ENCODE data around the gene CISH.

Gene CISH, protein sequence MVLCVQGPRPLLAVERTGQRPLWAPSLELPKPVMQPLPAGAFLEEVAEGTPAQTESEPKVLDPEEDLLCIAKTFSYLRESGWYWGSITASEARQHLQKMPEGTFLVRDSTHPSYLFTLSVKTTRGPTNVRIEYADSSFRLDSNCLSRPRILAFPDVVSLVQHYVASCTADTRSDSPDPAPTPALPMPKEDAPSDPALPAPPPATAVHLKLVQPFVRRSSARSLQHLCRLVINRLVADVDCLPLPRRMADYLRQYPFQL

GRCh38 chr3:50611464-50612233 lies at the start of gene CISH:
Gene CISH, minus strand, starts transcription at chr3:50611774. Its CDS starts 124 bp downstream, at chr3:50611650.
- peak; percentile 90 for DNase-seq (ENCODE audit: low read depth)

GRCh38 chr3:50660386-50660785 lies 48.8 kb upstream of the CISH start:
- no peak for DNase-seq (ENCODE audit: low read depth)

DNA sequence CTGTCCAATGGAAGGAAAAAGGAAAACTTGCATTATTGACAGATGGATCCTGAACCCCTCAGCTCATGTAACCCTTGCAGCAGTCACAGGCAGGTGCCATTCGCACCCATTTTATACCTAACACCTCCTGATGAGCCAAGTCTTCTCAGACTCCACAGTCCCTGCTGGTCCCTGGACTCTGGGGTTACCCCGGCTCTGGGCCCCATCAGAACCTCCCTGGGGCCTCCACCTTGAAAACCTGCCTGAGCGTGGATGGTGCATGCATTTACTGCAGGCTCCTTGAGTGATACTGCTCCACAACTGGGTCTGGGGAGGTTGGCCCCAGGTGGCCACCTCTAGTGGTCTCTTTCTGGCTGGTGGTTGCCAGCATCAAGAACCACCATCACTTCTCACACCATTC lies 47.3 kb upstream of the CISH start:
- no peak for DNase-seq (ENCODE audit: low read depth)

DNA sequence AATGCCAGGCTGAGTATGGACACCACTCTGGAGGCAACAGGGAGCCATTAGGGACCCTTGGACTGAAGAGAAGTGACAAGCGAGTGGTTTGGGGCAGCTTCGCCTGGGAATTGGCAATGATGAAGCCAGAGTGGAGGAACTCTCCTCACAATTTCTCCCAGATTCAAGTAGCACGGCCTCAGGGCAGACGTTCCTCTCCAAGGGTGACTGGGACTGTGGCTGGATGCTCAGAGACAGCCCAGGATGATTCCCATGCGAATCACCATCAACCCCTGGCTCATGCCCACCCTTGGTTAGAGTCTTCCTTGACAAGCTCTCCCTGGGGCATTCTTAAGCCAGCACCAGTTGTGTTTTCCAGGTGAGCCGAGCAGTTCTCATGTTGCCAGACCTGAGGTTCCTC lies 46.8 kb upstream of the CISH start:
- DNase-seq (ENCODE audit: low read depth) = no peak

DNA sequence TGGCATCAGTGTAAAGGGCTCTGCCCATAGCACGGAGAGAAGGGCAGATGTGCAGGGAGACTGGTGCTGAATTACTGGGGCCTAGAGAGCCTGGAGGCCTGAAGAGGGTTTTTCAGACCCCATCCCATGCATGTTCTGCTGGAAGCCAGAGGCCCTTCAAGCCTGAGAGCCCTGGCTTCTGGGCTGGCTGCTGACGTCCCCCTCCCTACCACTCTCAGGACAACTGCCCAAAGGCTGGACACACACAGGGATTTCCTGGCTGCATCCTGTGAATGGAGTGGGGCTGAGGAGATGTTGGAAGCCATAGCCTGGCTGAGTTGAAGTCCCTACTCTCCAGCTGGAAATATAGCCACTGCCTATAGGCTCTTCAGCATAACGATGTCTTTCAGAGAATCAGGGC lies 46.2 kb upstream of the CISH start:
- no peak for DNase-seq (ENCODE audit: low read depth)

- DNase-seq (ENCODE audit: low read depth) = no peak
Measured at GRCh38 chr3:50657407-50657806, 45.8 kb upstream of the CISH start.

DNA sequence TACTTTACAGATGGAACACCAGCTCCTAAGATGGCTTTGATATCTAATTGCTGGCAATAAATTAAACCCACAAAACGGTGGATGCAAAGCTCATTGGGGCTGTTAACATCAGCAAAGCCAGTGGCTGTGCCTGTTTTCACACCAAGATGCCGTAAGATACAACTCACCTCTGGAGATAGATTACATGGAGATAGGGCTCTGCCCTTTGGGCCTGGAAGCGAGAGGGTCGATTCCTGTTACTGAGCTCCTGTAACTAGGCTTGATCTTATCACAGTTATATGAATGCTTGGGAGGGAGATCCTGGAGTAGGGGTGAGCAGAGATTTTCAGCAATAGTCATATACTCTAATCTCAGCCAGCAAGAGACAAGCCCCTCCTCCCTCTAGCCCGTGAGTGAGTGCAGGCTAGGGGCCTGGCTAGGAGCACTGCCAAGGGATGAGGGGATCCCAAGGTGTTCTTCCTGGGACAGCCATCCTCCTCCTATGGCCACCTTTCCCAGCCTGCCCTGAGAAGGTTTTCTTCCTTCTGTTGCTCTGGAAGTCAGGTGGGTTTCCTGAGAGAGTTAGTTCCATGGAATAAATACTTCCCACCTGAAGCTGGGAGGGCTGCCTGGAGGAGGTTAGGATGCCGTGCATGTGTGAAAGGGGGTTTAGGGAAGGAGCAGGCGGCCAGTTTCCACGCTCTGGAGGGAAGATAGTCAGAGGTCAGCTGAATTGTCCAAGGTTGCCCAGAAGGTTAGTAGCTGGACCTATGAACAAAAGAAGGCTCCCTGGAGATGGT lies 45.0 kb upstream of the CISH start:
- DNase-seq (ENCODE audit: low read depth) = no peak

DNA sequence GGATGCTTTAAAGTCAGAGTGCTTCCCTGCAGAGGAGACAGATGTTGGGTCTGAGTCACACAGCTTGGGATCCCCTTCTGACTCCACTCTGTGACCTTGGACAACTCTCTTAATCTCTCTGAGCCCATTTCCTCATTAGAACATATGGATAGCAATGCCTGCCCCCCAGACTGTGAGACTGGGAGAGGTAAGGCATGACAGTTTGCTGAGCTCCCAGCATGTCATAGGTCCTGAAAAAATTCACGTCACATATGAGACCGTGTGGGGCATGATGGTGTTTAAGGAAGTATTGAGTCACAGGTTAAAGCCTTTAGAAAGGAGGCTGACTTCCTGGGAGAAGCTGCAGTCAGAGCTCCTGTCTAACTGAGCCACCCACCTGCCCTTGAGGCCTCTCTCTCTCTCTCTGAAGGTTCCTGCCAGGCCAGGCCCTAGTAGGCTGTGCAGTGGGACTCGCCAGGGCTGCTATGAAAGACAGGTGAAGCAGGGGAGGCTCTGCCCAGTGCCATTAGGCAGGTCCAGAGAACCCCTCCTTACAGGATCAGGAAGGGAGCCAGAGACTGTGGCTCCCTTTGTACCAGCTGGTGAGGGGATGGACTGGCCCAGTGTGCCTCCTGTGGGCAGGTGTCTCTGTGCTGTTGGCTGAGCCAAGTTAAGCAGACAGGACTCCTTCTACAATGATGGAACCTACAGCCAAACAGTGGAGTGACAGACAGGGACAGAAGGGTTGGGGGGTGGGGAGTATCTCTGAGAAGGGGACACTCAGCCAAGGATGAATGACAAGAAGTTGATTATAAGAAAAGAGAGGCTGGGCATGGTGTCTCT lies 43.6 kb upstream of the CISH start:
- DNase-seq (ENCODE audit: low read depth) = peak; percentile 21

DNA sequence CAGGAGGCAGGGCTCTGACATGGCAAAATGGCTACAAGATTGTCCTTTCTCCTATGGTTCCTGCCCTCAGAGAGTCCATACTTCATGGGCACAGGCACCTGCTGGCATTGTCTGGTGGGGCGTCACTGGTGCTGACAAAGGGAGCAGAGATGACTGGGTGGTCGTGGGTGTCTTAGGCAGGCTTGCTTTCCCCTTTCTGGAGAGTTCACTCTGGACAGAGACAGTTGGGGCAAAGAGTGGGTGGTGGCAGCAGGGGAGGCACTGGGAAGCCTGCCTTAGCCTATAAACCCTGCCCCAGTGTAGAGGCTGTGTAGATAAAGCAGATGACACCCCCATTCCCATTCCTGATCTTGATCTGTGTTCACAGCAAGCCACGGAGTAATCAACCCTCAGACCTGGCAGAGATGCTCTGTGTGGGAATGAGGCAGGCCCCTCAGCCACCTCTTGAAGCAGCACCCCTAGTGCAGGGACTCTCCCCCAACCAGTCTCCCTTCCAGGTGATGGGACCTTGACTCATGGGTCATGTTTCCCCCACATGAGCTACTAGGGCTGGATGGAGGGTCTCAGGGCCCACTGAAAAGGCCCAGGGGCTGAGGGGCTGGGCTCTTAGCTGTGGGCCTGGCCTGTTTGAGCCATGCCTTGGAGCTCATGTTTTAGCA lies 42.5 kb upstream of the CISH start:
- no peak for DNase-seq (ENCODE audit: low read depth)

- DNase-seq (ENCODE audit: low read depth) = peak; percentile 8
Measured at GRCh38 chr3:50652709-50653108, 41.1 kb upstream of the CISH start.

DNA sequence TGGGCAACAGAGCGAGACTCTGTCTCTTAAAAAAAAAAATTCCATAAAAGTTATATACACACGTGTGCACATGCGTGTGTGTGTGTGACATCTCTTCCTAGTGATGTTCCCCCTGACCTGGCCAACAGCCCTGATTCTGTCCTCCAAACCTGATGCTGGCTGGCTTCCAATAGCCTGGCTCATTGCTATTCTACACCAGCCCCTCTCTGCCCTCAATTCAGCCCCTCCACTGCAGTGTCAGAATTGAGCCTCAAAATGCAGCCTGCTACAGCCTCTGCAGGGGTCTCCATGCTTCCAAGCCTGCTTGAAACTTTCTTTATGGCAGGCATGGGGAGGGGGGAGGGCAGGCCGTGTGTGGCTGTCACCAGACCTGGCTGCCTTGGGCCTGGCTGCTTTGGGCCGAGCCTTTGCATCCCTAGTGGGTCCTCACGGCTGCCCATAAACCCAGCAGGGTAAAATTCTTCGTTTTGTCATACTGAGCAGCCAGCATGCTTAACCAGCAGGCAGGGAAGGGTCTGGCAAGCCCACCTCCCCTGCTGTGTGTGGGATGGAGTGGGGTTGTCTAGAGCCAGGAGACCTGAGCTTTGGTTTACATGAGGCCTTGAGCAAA lies 40.5 kb upstream of the CISH start:
- no peak for DNase-seq (ENCODE audit: low read depth)

DNA sequence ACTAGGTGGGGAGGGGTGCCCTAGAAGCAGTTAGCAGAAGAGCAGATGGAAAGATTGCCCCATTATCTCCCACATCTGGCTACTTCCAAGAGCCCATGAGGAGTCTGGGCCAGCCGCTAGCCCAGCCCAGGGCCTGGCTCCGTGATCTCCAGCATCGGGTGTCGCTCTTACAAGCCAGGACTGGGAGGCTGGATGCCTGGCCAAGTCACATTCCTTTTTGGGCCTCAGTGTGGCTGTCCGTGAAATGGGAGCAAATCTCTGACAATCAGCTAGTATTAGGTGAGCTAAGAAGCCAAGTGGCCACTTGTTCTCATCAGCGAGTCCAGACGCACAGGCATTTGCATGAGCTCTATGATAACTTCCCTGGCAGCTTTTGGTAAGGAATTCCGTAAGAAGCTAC lies 39.9 kb upstream of the CISH start:
- DNase-seq (ENCODE audit: low read depth) = no peak

GRCh38 chr3:50650018-50650417 lies 38.4 kb upstream of the CISH start:
- DNase-seq (ENCODE audit: low read depth) = no peak

GRCh38 chr3:50649451-50649931 lies 37.9 kb upstream of the CISH start:
- DNase-seq (ENCODE audit: low read depth) = no peak

DNA sequence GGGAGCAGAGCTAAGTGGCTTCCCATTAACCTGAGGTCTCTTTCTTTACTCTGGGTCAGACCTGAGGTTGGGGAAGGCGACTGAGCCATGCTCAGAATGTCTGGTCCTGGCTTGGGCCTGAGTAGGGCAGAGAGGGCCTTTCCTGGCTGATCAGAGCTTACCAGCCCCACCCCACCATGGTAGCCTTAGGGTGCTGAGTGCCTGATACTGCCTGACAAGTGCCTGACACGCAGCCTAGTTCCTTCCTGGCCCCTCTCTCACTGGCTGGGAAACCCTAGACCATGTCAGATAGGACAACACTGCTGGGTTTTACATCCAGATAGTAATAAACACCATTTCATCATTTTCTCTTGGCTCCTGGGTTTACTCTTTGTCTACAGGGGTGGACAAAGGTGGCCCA lies 37.4 kb upstream of the CISH start:
- no peak for DNase-seq (ENCODE audit: low read depth)

GRCh38 chr3:50648313-50648712 lies 36.7 kb upstream of the CISH start:
- peak; percentile 10 for DNase-seq (ENCODE audit: low read depth)

GRCh38 chr3:50645378-50645777 lies 33.8 kb upstream of the CISH start:
- DNase-seq (ENCODE audit: low read depth) = no peak

- no peak for DNase-seq (ENCODE audit: low read depth)
Measured at GRCh38 chr3:50644561-50644960, 33.0 kb upstream of the CISH start.

GRCh38 chr3:50642382-50642781 lies 30.8 kb upstream of the CISH start:
- no peak for DNase-seq (ENCODE audit: low read depth)

DNA sequence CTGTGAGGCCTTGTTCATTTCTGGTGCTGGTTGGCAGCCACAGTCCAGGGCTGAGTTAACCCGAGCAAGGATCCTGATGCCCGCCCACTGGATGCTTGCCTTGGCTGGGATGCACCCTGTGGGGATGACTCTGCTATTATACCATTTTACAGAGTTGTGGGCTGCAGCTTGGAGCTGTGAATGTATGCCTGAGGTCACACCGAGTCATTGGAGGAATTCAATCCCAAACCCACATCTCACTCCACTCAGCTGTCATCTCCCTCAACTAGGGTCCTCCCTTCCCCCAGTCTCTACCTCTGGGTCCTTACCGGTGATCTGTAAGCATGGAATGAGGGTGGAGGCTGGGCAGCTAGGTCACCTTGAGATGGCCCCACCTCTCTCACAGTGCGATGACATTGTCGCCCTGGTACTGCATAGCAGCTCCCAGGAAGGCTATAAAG lies 27.5 kb upstream of the CISH start:
- DNase-seq (ENCODE audit: low read depth) = peak; percentile 51

GRCh38 chr3:50637945-50638344 lies 26.4 kb upstream of the CISH start:
- no peak for DNase-seq (ENCODE audit: low read depth)
